Measurements from ENCODE around the gene GRIK4. TPM values are rescaled to one million over a fixed set of nuclear protein-coding genes. Genes with fewer than 3 reads are reported as not detected.

GRIK4 gene
- total RNA-seq, 3 donors from 2014 or later = 0.36 to 0.51 TPM; not detected in 1

DNA sequence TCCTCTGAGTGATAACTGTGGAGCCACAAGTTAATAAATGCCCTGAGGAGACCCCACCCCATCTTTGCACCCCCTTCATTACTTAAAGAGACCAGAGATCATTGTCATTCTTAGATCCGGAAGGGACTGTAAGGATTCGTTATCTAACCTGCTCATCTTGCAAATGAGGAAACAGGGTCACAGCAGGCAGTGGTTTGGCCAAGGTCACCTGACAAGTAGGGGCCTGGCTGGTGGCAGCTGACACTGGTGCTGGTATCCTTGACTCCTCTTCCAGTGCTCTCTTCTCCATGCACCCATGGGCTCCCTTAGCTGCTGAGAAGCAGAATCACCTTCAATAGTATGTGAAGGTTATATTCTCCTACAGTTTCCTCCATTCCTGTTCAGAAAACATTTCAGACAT, 151.6 kb downstream of the GRIK4 start:
- no peak overlapping the region for H3K4me3 ChIP-seq
- H3K36me3 ChIP-seq (ENCODE audit: low read depth) = no peaks in the 10 kb centered on the region
- intact Hi-C loops (cut with DNase I, micrococcal nuclease) = no loop called here
- ATAC-seq = no peak
- DNase-seq = no peak
- H3K9me3 ChIP-seq = no peaks in the 10 kb centered on the region
- TF ChIP-seq, protein P1, sequence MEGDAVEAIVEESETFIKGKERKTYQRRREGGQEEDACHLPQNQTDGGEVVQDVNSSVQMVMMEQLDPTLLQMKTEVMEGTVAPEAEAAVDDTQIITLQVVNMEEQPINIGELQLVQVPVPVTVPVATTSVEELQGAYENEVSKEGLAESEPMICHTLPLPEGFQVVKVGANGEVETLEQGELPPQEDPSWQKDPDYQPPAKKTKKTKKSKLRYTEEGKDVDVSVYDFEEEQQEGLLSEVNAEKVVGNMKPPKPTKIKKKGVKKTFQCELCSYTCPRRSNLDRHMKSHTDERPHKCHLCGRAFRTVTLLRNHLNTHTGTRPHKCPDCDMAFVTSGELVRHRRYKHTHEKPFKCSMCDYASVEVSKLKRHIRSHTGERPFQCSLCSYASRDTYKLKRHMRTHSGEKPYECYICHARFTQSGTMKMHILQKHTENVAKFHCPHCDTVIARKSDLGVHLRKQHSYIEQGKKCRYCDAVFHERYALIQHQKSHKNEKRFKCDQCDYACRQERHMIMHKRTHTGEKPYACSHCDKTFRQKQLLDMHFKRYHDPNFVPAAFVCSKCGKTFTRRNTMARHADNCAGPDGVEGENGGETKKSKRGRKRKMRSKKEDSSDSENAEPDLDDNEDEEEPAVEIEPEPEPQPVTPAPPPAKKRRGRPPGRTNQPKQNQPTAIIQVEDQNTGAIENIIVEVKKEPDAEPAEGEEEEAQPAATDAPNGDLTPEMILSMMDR (IDR thresholded peaks at IDR 0.05) = no peak
- no peaks in the 10 kb centered on the region for H3K4me1 ChIP-seq (ENCODE audit: low read depth)

DNA sequence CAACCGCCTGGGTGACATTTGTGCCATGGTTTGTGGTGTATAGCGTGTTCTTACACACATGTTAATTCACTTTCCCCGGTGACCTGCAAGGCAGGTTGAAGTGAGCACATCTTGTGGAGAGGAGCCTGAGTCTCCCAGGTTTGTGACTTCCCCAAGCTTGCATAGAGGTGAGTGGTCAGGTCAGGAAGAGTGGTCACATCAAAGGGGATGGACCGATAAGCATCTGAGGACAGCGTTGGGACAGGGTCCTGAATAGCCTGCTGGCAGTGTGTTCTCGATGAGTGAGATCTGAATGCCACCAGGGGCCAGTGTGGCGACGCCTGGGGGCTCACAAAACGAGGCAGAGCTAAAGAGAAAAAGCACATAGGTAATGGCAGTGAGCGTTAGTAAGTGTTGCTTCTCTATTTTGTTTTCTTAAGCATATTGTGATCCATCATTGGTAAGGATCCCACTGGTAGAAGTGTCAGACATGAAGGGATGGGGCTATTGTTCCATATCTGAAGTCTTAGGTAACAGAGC, 154.6 kb downstream of the GRIK4 start:
- Histone ChIP-seq H3K36me3 (ENCODE audit: low read depth) (no peaks in the 10 kb centered on the region), H3K4me1 (ENCODE audit: low read depth) (no peaks in the 10 kb centered on the region), H3K9me3 (no peaks in the 10 kb centered on the region), H3K4me3 (no peak overlapping the region)
- intact Hi-C loops (cut with DNase I, micrococcal nuclease) = no loop called here
- ATAC-seq (no peak), DNase-seq (no peak)
- TF ChIP-seq, protein P1 (IDR thresholded peaks at IDR 0.05) = no peak

DNA sequence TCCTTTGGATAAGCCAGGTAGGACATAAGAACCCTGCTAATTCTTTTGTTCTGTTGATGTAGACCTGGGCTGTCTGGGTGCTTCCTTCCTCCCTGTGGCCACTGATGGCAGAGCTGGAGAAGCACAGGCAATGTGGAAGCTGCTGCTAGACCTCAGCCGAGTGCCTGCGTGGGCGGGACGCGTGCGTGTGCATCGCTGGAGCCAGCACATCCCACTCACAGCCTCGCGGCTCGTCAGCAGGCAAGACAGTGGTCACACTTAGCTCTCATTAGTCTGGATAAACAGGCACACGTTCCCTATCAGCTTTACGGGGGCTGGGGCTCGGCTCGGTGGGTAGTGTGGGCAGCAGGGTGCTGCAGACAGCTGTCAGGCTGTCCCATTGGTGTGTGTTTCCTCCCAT, 155.7 kb downstream of the GRIK4 start:
- Histone ChIP-seq H3K9me3 (no peaks in the 10 kb centered on the region), H3K36me3 (ENCODE audit: low read depth) (no peaks in the 10 kb centered on the region), H3K4me3 (no peak overlapping the region), H3K4me1 (ENCODE audit: low read depth) (no peaks in the 10 kb centered on the region)
- intact Hi-C loops (cut with DNase I, micrococcal nuclease) = no loop called here
- DNase-seq (no peak), ATAC-seq (no peak)
- TF ChIP-seq, protein P1 (IDR thresholded peaks at IDR 0.05) = no peak

DNA sequence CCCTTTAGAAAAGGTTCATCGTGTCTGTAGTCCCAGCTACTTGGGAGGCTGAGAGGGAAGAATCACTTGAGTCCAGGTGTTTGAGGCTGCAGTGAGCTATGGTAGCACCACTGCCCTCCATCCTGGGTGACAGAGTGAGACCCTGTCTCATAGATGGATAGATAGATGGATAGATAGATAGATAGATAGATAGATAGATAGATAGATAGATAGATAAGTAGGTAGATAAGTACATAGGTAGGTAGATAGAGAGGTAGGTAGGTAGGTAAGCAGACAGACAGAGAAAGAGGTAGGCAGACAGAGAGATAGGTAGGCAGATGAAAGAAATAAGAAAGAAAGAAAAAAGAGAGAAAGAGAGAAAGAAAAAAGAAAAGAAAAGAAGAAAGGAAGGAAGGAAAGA, 156.4 kb downstream of the GRIK4 start:
- H3K9me3 ChIP-seq = no peaks in the 10 kb centered on the region
- TF ChIP-seq, protein P1 (IDR thresholded peaks at IDR 0.05) = no peak
- intact Hi-C loops (cut with DNase I, micrococcal nuclease) = no loop called here
- H3K4me1 ChIP-seq (ENCODE audit: low read depth) = no peaks in the 10 kb centered on the region
- H3K4me3 ChIP-seq = no peak overlapping the region
- DNase-seq (no peak), ATAC-seq (no peak)
- no peaks in the 10 kb centered on the region for H3K36me3 ChIP-seq (ENCODE audit: low read depth)

DNA sequence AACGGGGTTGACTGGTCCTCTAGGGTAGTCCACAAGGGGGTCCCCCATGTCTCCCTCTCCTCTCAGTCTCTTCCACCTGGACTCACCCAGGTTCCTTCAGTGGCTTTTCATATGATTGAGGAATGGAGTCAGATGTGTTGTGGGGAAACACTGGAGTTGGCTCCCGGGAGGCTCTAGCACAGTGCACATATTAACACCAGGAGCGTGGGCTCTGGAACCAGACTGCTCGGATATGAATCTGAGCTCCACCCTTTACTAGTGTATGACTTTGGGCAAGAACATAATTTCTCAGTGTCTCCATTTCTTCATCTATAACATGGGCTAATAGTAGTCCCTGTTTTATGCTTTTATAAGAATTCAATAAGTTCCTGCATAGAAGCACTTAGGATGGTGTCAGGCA, 157.0 kb downstream of the GRIK4 start:
- TF ChIP-seq, protein P1 (IDR thresholded peaks at IDR 0.05) = no peak
- DNase-seq (no peak), ATAC-seq (no peak)
- Histone ChIP-seq H3K4me3 (no peak overlapping the region), H3K4me1 (ENCODE audit: low read depth) (no peaks in the 10 kb centered on the region), H3K9me3 (no peaks in the 10 kb centered on the region), H3K36me3 (ENCODE audit: low read depth) (no peaks in the 10 kb centered on the region)
- intact Hi-C loops (cut with DNase I, micrococcal nuclease) = no loop called here

DNA sequence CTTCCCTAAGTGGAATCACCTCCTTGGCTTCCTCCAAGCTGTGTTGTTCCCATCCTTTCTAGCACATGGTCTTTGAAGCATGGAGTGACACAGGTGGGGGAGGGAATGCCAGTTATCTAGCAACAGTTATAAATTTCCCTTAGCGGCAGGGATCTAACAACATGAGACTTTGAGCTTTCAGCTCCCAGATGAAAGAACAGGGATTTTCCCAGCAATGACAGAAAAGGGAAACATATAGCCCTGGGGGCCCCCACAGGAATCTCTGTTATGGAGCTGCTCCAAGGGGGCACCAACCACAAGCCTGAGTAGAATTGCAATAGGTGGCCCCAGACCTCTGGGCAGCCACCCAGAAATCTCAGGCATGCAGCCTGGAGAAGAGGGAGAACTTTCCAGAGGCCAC, 163.0 kb downstream of the GRIK4 start:
- DNase-seq (no peak), ATAC-seq (peak; percentile 61)
- H3K9me3 ChIP-seq = no peaks in the 10 kb centered on the region
- intact Hi-C loops (cut with DNase I, micrococcal nuclease) = no loop called here
- H3K4me1 ChIP-seq (ENCODE audit: low read depth) = no peaks in the 10 kb centered on the region
- H3K36me3 ChIP-seq (ENCODE audit: low read depth) = no peaks in the 10 kb centered on the region
- TF ChIP-seq, protein P1 (IDR thresholded peaks at IDR 0.05) = no peak
- H3K4me3 ChIP-seq = no peak overlapping the region

All from mucosa of descending colon (tissue), 3 donors.